Large intestine (tissue), 12 donors: ENCODE measurements around the gene PVALB. TPM values are rescaled to one million over a fixed set of nuclear protein-coding genes. Genes with fewer than 3 reads are reported as not detected.

ENCODE experiments used
- DNase-seq, 2 donors: peaks; one replicate each; pipeline versions ENCODE4 v3.0.0 to v3.0.0-alpha.2; 2013
- H3K27ac ChIP-seq: one replicate; pipeline ENCODE4 v1.5.1; 2013; ENCODE audit warnings: low read length
- H3K27me3 ChIP-seq: 2 replicates; pipeline ENCODE4 v1.6.1; 2013; ENCODE audit warnings: low read length; ENCODE audit not compliant: control insufficient read depth, insufficient read depth
- H3K36me3 ChIP-seq: 2 replicates; pipeline ENCODE4 v1.6.1; 2013; ENCODE audit warnings: low read length; ENCODE audit not compliant: control insufficient read depth, insufficient read depth
- H3K4me1 ChIP-seq: one replicate; pipeline ENCODE4 v1.6.1; 2013; ENCODE audit warnings: low read length; ENCODE audit not compliant: control insufficient read depth, insufficient read depth
- H3K4me3 ChIP-seq: one replicate; pipeline ENCODE4 v1.5.1; 2013; ENCODE audit warnings: low read length
- H3K9me3 ChIP-seq: one replicate; pipeline ENCODE4 v1.6.1; 2013; ENCODE audit warnings: mild to moderate bottlenecking, low read depth, low read length, moderate library complexity; ENCODE audit not compliant: control insufficient read depth
- WGBS: methylation state at CpG from one replicate; pipeline ENCODE4 v1.1.5; 2013; ENCODE audit warnings: low lambda C conversion rate; ENCODE audit not compliant: insufficient coverage; 5-methylcytosine and 5-hydroxymethylcytosine counted together
- long read RNA-seq, 11 donors: transcript quantifications; one replicate each; lab custom pipeline, GENCODE V29; 2026
- polyA plus RNA-seq: library from polyadenylated mRNA; unstranded; fragments of 120-200 nt; gene quantifications from one replicate; pipeline ENCODE4 v1.2.1, GENCODE V29; 2013

PVALB gene, protein sequence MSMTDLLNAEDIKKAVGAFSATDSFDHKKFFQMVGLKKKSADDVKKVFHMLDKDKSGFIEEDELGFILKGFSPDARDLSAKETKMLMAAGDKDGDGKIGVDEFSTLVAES
- 0.31 TPM for polyA plus RNA-seq
- long read RNA-seq, donor 1 = 0 reads
- long read RNA-seq, donor 2 = 0 reads
- long read RNA-seq, donor 3, partial matches to known transcripts = 0 of 1 reads
- long read RNA-seq, donor 3, other reads (novel, unspliced or antisense) = 0 of 1 reads
- long read RNA-seq, donor 4 = 0 reads
- long read RNA-seq, donor 5, partial matches to known transcripts = 0 of 1 reads
- long read RNA-seq, donor 5, other reads (novel, unspliced or antisense) = 0 of 1 reads
- long read RNA-seq, donor 6, partial matches to known transcripts = 0 of 1 reads
- long read RNA-seq, donor 6, other reads (novel, unspliced or antisense) = 0 of 1 reads
- long read RNA-seq, donor 7 = 0 reads
- long read RNA-seq, donor 8 = 0 reads
- long read RNA-seq, donor 9 = 0 reads
- long read RNA-seq, donor 10 = 0 reads
- long read RNA-seq, donor 11 = 0 reads

DNA sequence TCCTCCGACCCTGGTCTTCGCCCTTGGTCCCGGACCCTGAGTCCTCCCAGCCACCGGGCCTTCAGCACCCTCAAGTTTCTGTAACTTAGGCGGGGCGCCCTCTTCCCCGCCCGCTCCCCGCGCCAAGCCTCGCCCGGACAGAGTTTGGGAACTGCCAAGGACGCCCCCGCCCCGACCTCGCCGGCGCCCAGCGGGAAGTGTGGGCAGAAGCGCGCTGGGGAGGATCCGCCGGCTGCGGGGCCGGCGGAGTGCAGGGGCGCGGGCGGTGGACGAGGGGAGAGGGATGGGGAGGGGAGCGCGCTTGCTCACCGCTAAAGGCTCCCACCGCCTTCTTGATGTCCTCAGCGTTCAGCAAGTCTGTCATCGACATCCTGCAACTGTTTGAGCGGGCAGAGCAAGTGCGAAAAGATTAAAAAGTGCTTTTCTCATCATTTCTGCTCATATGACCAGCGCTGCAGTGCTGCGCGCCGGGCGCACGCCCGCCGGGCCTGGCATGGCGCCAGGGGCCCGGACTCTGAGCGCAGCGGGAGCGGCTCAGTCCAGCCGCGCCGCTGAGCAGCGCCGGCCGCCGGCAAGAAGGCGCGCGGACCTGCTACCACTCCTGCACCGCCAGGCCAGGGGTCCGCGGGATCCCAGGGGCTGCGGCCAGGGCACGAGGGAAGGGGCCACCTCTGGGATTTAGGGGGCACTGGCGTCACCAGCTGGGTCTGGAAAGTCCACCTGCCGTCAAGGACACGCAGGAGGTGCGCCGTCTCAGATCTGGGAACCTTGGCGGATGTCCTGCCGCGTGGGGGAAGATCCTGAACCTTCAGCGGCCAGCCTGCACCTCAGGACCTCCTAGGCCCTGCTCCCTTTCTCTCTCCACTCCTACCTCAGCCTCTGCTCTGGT lies at the start of gene PVALB:
TSS of gene PVALB (minus strand) at position 400 of the 889 bp plus-strand sequence. CDS start at position 370, 30 bp downstream.
- no CpG with 5 or more reads among the region's 75 CpGs for WGBS
- no peaks in the 10 kb centered on the region for H3K9me3 ChIP-seq
- H3K36me3 ChIP-seq = no peaks in the 10 kb centered on the region
- no peak within 1 kb of the TSS for H3K27ac ChIP-seq
- DNase-seq = peak; percentile 65 to 79
- peaks cover 4% of the 10 kb centered on the region for H3K4me1 ChIP-seq
- H3K4me3 ChIP-seq = no peak within 1 kb of the TSS
- peaks cover 72% of the 10 kb centered on the region for H3K27me3 ChIP-seq

DNA sequence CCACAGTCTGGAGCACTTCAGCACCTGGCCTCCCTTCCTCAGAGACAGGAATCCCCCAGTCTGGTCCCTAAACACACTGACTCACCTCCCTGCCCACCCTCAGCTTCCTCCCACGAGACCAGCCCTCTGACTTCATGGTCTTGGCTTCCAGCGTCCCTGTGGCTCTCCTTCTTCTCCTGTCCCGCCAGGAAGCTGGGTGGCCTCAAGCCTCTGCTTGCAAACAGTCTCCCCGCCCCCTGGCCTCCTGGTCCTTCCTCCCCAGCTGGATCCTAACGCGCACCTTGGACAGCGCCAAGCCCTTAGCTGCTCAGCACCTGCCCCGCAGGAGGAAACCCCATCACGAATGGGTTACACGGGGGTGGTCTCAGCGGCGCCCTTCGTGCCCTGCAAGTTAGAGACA lies 48.5 kb upstream of the PVALB start:
- no peak overlapping the region for H3K4me3 ChIP-seq
- H3K27me3 ChIP-seq = peaks cover 10% of the 10 kb centered on the region
- WGBS = no CpG with 5 or more reads among the region's 13 CpGs
- H3K36me3 ChIP-seq = no peaks in the 10 kb centered on the region
- H3K27ac ChIP-seq = no peak overlapping the region
- no peak for DNase-seq
- H3K9me3 ChIP-seq = no peaks in the 10 kb centered on the region
- H3K4me1 ChIP-seq = no peaks in the 10 kb centered on the region

DNA sequence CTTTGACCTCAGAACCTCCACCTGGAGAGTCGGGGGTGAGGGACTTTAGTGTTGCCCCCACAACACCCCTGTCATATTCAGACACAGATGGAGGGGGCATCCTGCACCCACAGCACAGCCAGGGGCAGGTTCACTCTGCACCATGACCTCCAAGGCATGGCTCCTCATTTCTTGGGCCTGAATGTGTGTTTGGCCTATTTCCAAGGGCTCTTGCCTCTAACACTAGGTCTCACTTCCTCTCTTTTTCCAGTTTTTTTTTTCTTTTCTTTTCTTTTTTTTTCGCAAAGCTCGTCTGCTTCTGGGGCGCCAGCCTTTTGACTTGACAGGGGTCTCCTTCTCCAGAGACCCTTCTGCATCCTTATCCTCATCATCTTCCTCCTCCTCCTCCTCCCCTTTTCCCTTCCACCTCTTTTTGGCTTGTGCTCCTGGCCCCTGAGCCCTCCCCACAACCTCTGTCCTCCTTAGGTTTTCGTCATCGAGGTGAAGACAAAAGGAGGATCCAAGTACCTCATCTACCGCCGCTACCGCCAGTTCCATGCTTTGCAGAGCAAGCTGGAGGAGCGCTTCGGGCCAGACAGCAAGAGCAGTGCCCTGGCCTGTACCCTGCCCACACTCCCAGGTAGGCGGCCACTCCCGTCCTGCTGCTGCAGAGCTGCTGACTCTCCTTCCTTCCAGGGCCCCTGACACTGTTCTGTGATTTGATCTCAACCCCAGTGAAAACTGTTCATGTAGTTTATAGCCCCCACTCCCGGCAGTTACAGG lies 47.8 kb upstream of the PVALB start:
- no peak overlapping the region for H3K27ac ChIP-seq
- no peaks in the 10 kb centered on the region for H3K36me3 ChIP-seq
- H3K4me1 ChIP-seq = no peaks in the 10 kb centered on the region
- DNase-seq = no peak
- no peak overlapping the region for H3K4me3 ChIP-seq
- no peaks in the 10 kb centered on the region for H3K9me3 ChIP-seq
- WGBS = 89% methylated on average over 4 of the region's 14 CpGs
- peaks cover 7% of the 10 kb centered on the region for H3K27me3 ChIP-seq

DNA sequence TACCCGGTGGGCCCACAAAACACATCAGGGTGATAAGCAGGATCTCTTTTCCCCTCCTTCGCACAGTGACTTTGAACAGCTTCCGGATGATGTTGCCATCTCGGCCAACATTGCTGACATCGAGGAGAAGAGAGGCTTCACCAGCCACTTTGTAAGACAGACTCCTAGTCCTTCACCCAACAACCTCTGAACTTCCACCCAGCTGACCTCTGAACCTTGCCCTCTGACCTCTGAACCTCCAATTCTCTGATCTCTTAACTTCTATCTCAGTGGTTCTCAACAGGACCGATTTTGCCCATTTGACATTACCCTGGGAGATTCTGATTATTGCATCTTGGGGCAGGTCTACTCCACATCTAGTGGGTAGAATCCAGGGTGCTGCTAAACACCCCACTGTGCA lies 47.1 kb upstream of the PVALB start:
- Histone ChIP-seq H3K27me3 (peaks cover 2% of the 10 kb centered on the region), H3K27ac (no peak overlapping the region), H3K9me3 (no peaks in the 10 kb centered on the region), H3K4me3 (no peak overlapping the region), H3K36me3 (no peaks in the 10 kb centered on the region), H3K4me1 (no peaks in the 10 kb centered on the region)
- no CpG with 5 or more reads among the region's 6 CpGs for WGBS
- DNase-seq = no peak

DNA sequence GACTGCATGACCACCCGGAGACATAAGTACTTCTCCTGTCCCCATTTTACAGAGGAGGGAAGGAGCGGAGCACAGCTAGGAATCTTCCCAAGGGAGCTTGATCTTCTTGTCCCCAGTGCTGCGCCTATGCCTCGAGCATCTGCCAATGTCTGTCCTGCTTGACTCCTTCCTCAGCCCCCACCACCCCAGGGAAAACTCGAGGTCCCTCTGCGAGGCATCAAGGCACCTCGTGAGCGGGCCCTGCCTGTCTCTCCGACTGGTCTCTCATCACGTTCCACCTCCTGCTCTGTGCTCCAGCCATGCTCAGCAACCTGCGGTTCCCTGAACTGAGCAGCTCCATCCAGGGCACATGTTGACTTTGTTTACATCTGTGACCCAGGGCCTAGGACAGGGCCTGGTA lies 46.4 kb upstream of the PVALB start:
- no CpG with 5 or more reads among the region's 11 CpGs for WGBS
- H3K27ac ChIP-seq = no peak overlapping the region
- peaks cover 2% of the 10 kb centered on the region for H3K27me3 ChIP-seq
- no peak overlapping the region for H3K4me3 ChIP-seq
- no peaks in the 10 kb centered on the region for H3K36me3 ChIP-seq
- DNase-seq = no peak
- no peaks in the 10 kb centered on the region for H3K4me1 ChIP-seq
- no peaks in the 10 kb centered on the region for H3K9me3 ChIP-seq

DNA sequence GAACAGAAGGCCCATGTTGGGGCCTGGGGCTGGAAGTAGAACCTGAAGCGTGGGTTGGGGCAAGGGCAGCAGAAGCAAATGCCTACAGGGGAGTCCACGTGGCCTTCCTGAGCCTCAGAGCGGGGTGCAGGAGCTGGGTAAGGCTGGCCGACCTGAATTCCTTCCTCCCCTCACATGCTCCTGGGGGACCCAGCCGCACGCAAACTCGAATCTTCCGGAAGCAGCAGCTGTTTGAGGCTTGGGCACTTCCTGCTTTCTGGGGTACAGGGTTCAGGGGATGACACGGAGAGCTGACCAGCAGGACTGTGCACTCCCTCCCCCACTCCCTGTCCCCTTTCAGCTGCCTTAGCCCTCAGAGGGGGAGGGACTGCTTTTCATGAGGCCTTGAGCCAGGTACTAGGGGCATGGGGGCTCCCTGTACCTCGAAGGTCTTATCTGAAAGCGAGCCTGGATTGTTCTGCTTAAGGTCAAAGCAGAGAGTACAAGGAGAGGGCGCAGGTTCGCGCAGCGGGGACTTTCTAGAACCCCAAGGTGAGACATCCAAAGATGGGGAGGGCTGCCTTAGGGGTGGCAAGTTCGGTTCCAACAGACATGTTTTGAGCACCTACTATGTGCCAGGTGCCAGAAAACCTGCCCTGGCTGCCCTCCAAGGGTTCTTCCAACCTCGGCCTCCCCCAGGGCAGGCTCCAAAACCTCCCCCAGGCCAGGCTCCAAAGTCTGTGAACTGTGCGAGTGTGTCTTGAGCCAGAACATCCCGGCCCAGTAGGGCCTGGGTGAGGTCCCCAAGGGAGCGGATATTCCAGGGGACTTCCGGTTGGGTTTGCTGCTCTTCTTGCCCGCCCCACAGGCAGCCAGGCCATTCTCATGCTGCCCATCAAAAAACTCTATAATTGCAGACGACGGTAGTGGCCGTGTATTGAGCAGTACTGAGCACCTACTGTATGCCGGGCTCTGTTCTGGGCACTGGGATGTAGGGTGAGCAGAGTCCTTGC lies 45.7 kb upstream of the PVALB start:
- no peak overlapping the region for H3K27ac ChIP-seq
- no peaks in the 10 kb centered on the region for H3K9me3 ChIP-seq
- peaks cover 2% of the 10 kb centered on the region for H3K27me3 ChIP-seq
- no CpG with 5 or more reads among the region's 26 CpGs for WGBS
- H3K4me1 ChIP-seq = no peaks in the 10 kb centered on the region
- no peaks in the 10 kb centered on the region for H3K36me3 ChIP-seq
- peak in 1 of 2 donors; percentile 17 for DNase-seq
- H3K4me3 ChIP-seq = no peak overlapping the region

DNA sequence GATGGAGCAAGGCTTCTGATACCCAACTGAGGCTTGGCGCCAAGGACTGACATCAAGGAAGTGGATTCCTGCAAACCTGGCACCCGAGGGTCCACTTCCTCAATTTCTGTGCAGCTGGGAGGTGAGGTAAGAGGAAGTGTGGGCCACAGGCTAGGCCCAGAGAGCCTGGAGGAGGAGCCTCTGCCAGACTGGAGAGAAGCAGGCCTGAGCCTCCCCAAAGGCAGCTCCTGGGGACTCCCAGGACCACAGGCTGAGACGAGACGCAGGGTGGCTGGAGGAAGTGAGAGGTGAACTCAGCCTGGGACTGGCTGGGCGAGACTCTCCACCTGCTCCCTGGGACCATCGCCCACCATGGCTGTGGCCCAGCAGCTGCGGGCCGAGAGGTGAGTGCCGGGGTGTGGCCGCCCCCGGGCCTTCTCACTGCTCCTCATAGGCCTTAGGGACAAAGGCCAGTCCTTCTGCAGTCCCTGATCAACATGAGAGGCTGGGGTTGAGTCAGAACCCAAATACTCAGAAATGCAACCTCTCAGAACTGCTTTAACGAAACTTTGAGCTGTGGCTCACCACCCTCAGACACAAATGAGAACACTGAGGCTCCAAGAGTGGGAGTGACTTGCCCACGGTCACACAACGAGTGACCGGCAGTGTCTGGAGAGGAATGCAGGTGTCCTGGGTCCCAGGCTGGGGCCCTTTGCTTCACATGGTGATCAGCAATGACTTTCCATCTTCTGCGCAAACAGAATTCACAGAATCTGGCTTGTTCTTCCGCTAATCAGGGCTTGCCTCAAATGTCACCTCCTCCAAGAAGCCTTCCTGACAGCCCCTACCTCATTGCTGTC lies 44.2 kb upstream of the PVALB start, which contains the start of gene NCF4:
TSS of gene NCF4 (plus strand) at position 186 of the 839 bp plus-strand sequence. CDS start at position 352, 166 bp downstream.
- H3K9me3 ChIP-seq = no peaks in the 10 kb centered on the region
- no peak within 1 kb of the TSS for H3K27ac ChIP-seq
- H3K27me3 ChIP-seq = peaks cover 4% of the 10 kb centered on the region
- no peaks in the 10 kb centered on the region for H3K36me3 ChIP-seq
- no peaks in the 10 kb centered on the region for H3K4me1 ChIP-seq
- peak in 1 of 2 donors; percentile 13 for DNase-seq
- no peak within 1 kb of the TSS for H3K4me3 ChIP-seq
- WGBS = 80% methylated on average over 1 of the region's 17 CpGs

DNA sequence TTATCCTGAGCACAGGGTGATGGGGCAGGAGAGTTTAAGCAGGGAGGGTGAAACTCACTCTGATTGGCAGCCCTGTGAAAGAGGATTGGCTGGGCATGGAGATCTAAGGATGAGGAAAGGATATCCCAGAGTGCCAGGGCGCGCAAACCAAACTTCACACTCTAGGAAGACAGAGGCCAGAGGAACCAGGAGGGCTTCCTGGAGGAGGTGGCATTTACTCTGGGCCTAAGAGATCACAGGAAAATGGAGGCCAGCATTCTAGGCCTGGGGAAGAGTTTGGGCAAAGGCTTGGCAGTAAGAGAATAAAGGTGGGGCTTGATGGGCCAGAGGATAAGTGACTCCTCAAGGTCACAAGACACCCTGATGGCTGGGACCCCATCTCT lies 43.6 kb upstream of the PVALB start:
- peaks cover 6% of the 10 kb centered on the region for H3K27me3 ChIP-seq
- no CpG with 5 or more reads among the region's 2 CpGs for WGBS
- no peak for DNase-seq
- H3K4me1 ChIP-seq = no peaks in the 10 kb centered on the region
- no peak overlapping the region for H3K27ac ChIP-seq
- H3K4me3 ChIP-seq = no peak overlapping the region
- no peaks in the 10 kb centered on the region for H3K9me3 ChIP-seq
- no peaks in the 10 kb centered on the region for H3K36me3 ChIP-seq
